Testis (tissue), 3 donors: ENCODE measurements around the gene FILIP1. TPM values are rescaled to one million over a fixed set of nuclear protein-coding genes. Genes with fewer than 3 reads are reported as not detected.

Experiments used
- DNase-seq: peaks from one replicate; pipeline ENCODE4 v3.0.0-alpha.2; 2019
- H3K27ac ChIP-seq, 2 donors: fragments of 200-600 bp; sonication (generic); one replicate each; pipeline ENCODE4 v1.5.1; 2019
- H3K27me3 ChIP-seq: fragments of 200-600 bp; sonication (generic); one replicate; pipeline ENCODE4 v1.5.1; 2019
- H3K36me3 ChIP-seq: fragments of 200-600 bp; sonication (generic); one replicate; pipeline ENCODE4 v1.5.1; 2017; ENCODE audit warnings: low read depth; ENCODE audit errors: missing control alignments
- H3K4me1 ChIP-seq: fragments of 200-600 bp; sonication (generic); one replicate; pipeline ENCODE4 v1.5.1; 2019
- H3K4me3 ChIP-seq, 2 donors: fragments of 200-600 bp; sonication (generic); one replicate each; pipeline ENCODE4 v1.5.1; 2017 to 2019
- H3K9me3 ChIP-seq: fragments of 200-600 bp; sonication (generic); one replicate; pipeline ENCODE4 v1.5.1; 2017
- CTCF ChIP-seq, 3 experiments: fragments of 450-650 bp in 2 of 3; fragments of 200-600 bp in 1 of 3; sonication (generic) in 1 of 3; IDR thresholded peaks; one replicate each; pipeline ENCODE4 v1.5.1; 2016 to 2019; ENCODE audit warnings: antibody characterized with exemption in 3 of 3, mild to moderate bottlenecking in 2 of 3, moderate library complexity in 1 of 3
- POLR2A ChIP-seq: fragments of 450-650 bp; IDR thresholded peaks from one replicate; pipeline ENCODE4 v1.6.1; 2017; ENCODE audit warnings: antibody characterized with exemption, mild to moderate bottlenecking, moderate library complexity
- WGBS, 2 donors: methylation state at CpG; one replicate each; pipeline ENCODE4 v1.1.5; 2018; 5-methylcytosine and 5-hydroxymethylcytosine counted together
- intact Hi-C: fragments of 100-400 bp; cut with DNase I; formaldehyde crosslinking; loops from one replicate; pipeline ENCODE4 v1.15.1; 2023; ENCODE audit warnings: low total_unique reads
- polyA plus RNA-seq: library from polyadenylated mRNA; stranded (reverse); fragments of 350-450 nt; fragmentation: Illumina TruSeq; extraction: RNeasy Lipid Tissue Mini Kit (QIAGEN cat#74804); gene quantifications from one replicate; pipeline ENCODE4 v1.2.3, GENCODE V29; 2014; ENCODE audit warnings: low read depth, low replicate concordance; ENCODE audit not compliant: insufficient read depth
- total RNA-seq, 2 donors: library from RNA; depleted of rRNA; stranded (reverse); fragments of >200 nt; gene quantifications; one replicate each; pipeline ENCODE4 v1.2.3, GENCODE V29; 2016

FILIP1 gene
- total and polyA plus RNA-seq, 3 donors from 2014 or later: 2.0 to 3.1 (median 2.7) TPM

DNA sequence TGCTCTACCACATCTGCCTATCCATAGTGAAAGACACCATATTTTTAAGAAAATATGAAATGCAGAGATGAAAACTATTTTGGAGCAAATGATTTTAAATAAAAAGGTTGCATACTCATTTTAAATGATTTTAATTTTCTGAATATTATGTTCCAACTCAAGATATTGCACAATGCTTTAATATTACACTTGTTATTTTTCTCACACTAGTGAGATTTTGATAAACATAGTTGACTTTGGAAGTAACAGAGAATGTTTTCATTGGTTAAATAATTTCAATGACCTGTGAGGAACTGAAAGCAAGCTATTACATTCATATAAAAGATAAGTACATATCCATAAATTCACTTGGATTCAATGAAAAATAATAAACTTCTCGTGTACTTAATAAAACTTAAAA, 201.9 kb downstream of the FILIP1 start:
- WGBS, 2 donors: 70 to 83% methylated on average over 1 of the region's 1 CpG
- H3K27ac ChIP-seq: no peak overlapping the region
- H3K9me3 ChIP-seq: no peaks in the 10 kb centered on the region
- H3K4me3 ChIP-seq: no peak overlapping the region
- TF ChIP-seq POLR2A: no peak
- intact Hi-C loops: no loop called here
- no peaks in the 10 kb centered on the region for H3K4me1 ChIP-seq
- DNase-seq: no peak
- H3K36me3 ChIP-seq: no peaks in the 10 kb centered on the region
- no peaks in the 10 kb centered on the region for H3K27me3 ChIP-seq

GRCh38 chr6:75291331-75291730, 202.3 kb downstream of the FILIP1 start:
- intact Hi-C loops: no loop called here
- Histone ChIP-seq H3K36me3 (no peaks in the 10 kb centered on the region), H3K9me3 (no peaks in the 10 kb centered on the region), H3K4me3 (no peak overlapping the region), H3K4me1 (no peaks in the 10 kb centered on the region), H3K27me3 (no peaks in the 10 kb centered on the region), H3K27ac (no peak overlapping the region)
- TF ChIP-seq POLR2A (no peak), CTCF (IDR thresholded peaks at IDR 0.05) (no peak)
- DNase-seq: no peak
- WGBS, 2 donors: 73 to 88% methylated on average over 2 of the region's 2 CpGs

DNA sequence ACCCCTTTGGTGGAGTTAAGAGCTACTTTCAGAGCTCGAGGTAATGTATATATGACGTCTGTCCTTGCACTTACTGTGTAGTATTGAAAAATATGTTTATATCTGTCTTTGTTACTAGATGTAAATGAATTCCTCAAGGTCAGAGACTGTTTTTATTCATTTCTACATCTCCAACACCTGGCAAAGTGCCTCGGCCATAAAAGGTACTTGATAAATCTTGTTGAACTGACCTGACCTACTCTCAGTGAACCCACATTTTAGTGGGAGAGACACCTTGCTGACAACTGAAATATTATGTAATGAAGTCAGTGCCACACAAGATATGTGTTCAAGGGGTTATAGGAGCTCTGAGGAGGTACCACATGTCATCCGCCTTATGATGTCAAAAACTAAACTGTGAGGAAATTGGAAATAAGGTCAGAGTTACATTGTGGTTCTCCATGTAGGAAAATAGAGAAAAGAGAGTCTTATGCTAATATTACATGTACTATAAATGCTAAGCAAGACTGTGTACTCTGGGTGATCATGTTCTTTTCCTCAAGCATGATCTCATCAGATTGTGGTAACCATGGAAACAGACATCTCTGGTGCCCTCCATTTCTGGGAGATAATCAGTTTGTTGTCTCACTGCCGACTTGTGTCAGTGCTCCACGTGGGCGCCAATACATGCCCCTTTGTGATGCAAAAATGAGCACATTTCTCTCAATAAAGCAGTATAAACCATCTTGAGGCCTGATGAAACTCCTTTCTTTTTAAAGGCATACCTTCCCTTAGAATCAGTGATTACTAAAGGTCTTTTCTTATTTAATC, 203.3 kb downstream of the FILIP1 start:
- H3K27ac ChIP-seq: no peak overlapping the region

GRCh38 chr6:75288023-75288422, 205.6 kb downstream of the FILIP1 start:
- no peaks in the 10 kb centered on the region for H3K4me1 ChIP-seq
- TF ChIP-seq POLR2A (no peak), CTCF (IDR thresholded peaks at IDR 0.05) (no peak)
- H3K27ac ChIP-seq: no peak overlapping the region
- no peaks in the 10 kb centered on the region for H3K9me3 ChIP-seq
- no peak overlapping the region for H3K4me3 ChIP-seq
- no peaks in the 10 kb centered on the region for H3K36me3 ChIP-seq
- WGBS, 2 donors: 90 to 100% methylated on average over 1 of the region's 1 CpG
- DNase-seq: no peak
- no peaks in the 10 kb centered on the region for H3K27me3 ChIP-seq
- intact Hi-C loops: no loop called here

More for the DNA sequence above, 203.3 kb downstream of the FILIP1 start:
- TF ChIP-seq CTCF (IDR thresholded peaks at IDR 0.05) (no peak), POLR2A (no peak)
- no peak for DNase-seq
- intact Hi-C loops: no loop called here
- no peaks in the 10 kb centered on the region for H3K4me1 ChIP-seq
- no peak overlapping the region for H3K4me3 ChIP-seq
- no peaks in the 10 kb centered on the region for H3K36me3 ChIP-seq
- WGBS, 2 donors: 55 to 67% methylated on average over 7 of the region's 7 CpGs
- H3K27me3 ChIP-seq: no peaks in the 10 kb centered on the region
- no peaks in the 10 kb centered on the region for H3K9me3 ChIP-seq

DNA sequence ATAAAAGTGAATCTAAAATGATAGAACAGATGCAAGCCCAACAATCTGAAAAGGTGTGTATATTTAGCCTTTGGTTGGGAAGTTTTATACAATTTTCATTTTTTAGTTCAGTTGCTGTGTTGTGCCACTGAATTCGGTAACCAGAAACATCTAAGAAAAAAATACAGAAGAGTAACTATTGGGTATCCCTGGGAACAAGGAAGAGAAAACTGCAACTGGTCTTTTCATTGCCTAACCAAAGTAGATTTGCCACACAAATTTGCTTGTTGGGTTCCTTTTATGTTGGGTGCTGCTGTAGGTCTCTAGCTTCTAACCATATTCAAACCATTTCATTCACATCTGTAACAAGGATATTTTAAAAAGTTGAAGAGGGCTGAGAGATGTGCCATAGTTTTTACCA, 206.2 kb downstream of the FILIP1 start:
- H3K9me3 ChIP-seq: no peaks in the 10 kb centered on the region
- H3K36me3 ChIP-seq: no peaks in the 10 kb centered on the region
- no peak overlapping the region for H3K4me3 ChIP-seq
- H3K27ac ChIP-seq: no peak overlapping the region
- intact Hi-C loops: no loop called here
- DNase-seq: no peak
- H3K27me3 ChIP-seq: no peaks in the 10 kb centered on the region
- TF ChIP-seq CTCF (IDR thresholded peaks at IDR 0.05): no peak
- no peak for TF ChIP-seq POLR2A
- 92 to 97% methylated on average over 1 of the region's 1 CpG for WGBS, 2 donors
- H3K4me1 ChIP-seq: peaks cover 5% of the 10 kb centered on the region
